Measurements from ENCODE around the gene NRN1L. TPM values are rescaled to one million over a fixed set of nuclear protein-coding genes. Genes with fewer than 3 reads are reported as not detected.
A peak's percentile ranks its signal among the peaks of the same experiment; 100 is the strongest.

The NRN1L gene
- total RNA-seq, 1 experiment from 2014 or later: 0.58 TPM

DNA sequence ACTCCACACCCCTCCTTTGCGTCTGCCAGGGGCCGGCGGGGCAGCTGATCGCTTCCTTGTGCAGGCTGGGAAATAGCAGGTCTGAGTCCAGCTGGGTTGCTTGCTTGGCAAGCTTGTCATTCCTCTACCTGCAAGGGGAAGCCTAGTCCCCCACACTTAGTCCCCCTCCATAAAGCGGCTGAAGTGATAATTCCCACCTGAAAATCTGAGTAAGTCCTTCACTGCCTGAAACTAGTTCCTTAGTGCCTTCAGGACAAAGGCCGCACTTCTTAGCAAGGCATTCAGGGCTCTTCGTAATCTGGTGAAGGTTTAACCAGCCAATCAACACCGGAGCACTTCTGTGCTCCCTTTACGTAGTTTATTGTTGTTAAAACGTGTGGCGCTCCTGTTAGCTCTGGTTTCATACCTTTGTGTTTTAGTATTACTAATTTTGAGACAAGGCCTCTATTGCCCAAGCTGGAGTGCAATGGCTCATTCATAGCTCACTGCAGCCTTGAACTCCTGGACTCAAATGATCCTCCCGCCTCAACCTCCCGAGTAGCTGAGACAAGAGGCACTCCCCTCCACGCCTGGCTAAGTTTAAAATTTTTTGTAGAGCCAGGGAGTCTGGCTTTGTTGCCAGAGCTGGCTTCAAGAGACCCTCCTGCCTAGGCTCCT, 9.2 kb downstream of the NRN1L start:
- no peaks in the 10 kb centered on the region for H3K36me3 ChIP-seq (ENCODE audit: insufficient read depth, low read length, poor library complexity, severe bottlenecking)
- ChIA-PET POLR2A (ENCODE audit: low non-redundant PET) (no interaction called here), CTCF (interaction anchor here (1.6 kb wide), 1 partner anchor 10 kb away, joined by 5 read pairs; the partner anchor contains the start of gene NRN1L)
- peak overlapping the region; percentile 100 for H3K4me3 ChIP-seq (ENCODE audit: low read depth, low read length, poor library complexity, severe bottlenecking)
- no peaks in the 10 kb centered on the region for H3K9me3 ChIP-seq (ENCODE audit: low read depth, low read length, poor library complexity, severe bottlenecking)
- peak overlapping the region; percentile 98 for H3K27ac ChIP-seq (ENCODE audit: low read depth, low read length, poor library complexity, severe bottlenecking)
- TF ChIP-seq, protein P1, sequence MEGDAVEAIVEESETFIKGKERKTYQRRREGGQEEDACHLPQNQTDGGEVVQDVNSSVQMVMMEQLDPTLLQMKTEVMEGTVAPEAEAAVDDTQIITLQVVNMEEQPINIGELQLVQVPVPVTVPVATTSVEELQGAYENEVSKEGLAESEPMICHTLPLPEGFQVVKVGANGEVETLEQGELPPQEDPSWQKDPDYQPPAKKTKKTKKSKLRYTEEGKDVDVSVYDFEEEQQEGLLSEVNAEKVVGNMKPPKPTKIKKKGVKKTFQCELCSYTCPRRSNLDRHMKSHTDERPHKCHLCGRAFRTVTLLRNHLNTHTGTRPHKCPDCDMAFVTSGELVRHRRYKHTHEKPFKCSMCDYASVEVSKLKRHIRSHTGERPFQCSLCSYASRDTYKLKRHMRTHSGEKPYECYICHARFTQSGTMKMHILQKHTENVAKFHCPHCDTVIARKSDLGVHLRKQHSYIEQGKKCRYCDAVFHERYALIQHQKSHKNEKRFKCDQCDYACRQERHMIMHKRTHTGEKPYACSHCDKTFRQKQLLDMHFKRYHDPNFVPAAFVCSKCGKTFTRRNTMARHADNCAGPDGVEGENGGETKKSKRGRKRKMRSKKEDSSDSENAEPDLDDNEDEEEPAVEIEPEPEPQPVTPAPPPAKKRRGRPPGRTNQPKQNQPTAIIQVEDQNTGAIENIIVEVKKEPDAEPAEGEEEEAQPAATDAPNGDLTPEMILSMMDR (conservative IDR thresholded peaks at IDR 0.05; ENCODE audit: low read depth, low read length): no peak
- TF ChIP-seq EZH2 (IDR thresholded peaks at IDR 0.05; ENCODE audit: borderline replicate concordance, low read depth, low read length, poor library complexity, severe bottlenecking): no peak
- BruUV-seq (replicated peaks): TSS peak; percentile 44
- peaks cover 6% of the 10 kb centered on the region for H3K4me1 ChIP-seq (ENCODE audit: insufficient read depth, low read length, poor library complexity, severe bottlenecking)
- DNase-seq (ENCODE audit: low spot score): no peak
- intact Hi-C loops (cut with micrococcal nuclease; ENCODE audit: unreplicated experiment): no loop called here
- H3K27me3 ChIP-seq (replicated peaks; ENCODE audit: insufficient read depth, low read depth, low read length, poor library complexity): no peaks in the 10 kb centered on the region

DNA sequence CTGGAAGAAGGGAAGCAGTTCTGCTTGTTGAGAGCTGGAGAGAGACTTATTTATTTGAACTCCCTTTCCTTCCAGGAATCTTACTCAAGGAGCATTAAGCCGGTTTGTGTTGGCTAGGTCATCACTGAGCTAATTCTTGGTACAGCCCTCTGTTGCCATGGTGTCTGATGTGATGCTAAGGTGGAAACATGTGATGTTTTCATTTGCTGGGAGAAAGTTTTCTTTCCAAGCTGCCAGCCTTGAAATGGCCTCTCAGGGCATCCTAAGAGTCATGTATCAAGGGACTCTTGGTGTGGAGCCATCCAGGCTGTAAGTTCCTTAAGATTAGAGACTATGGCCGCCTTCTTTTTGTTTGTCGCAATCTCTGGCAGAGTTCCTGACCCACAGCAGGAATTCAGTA, 12.5 kb downstream of the NRN1L start:
- no peaks in the 10 kb centered on the region for H3K27me3 ChIP-seq (replicated peaks; ENCODE audit: insufficient read depth, low read depth, low read length, poor library complexity)
- H3K9me3 ChIP-seq (ENCODE audit: low read depth, low read length, poor library complexity, severe bottlenecking): no peaks in the 10 kb centered on the region
- TF ChIP-seq EZH2 (IDR thresholded peaks at IDR 0.05; ENCODE audit: borderline replicate concordance, low read depth, low read length, poor library complexity, severe bottlenecking): no peak
- TF ChIP-seq, protein P1 (conservative IDR thresholded peaks at IDR 0.05; ENCODE audit: low read depth, low read length): no peak
- H3K36me3 ChIP-seq (ENCODE audit: insufficient read depth, low read length, poor library complexity, severe bottlenecking): no peaks in the 10 kb centered on the region
- no peak overlapping the region for H3K27ac ChIP-seq (ENCODE audit: low read depth, low read length, poor library complexity, severe bottlenecking)
- intact Hi-C loops (cut with micrococcal nuclease; ENCODE audit: unreplicated experiment): no loop called here
- POLR2A ChIA-PET (ENCODE audit: low non-redundant PET): no interaction called here
- no TSS peak for BruUV-seq (replicated peaks)
- DNase-seq (ENCODE audit: low spot score): no peak
- no peak overlapping the region for H3K4me3 ChIP-seq (ENCODE audit: low read depth, low read length, poor library complexity, severe bottlenecking)
- peaks cover 6% of the 10 kb centered on the region for H3K4me1 ChIP-seq (ENCODE audit: insufficient read depth, low read length, poor library complexity, severe bottlenecking)
- CTCF ChIA-PET: interaction anchor here (0.6 kb wide), 1 partner anchor 37 kb away, joined by 7 read pairs; no protein-coding TSS in a partner anchor

DNA sequence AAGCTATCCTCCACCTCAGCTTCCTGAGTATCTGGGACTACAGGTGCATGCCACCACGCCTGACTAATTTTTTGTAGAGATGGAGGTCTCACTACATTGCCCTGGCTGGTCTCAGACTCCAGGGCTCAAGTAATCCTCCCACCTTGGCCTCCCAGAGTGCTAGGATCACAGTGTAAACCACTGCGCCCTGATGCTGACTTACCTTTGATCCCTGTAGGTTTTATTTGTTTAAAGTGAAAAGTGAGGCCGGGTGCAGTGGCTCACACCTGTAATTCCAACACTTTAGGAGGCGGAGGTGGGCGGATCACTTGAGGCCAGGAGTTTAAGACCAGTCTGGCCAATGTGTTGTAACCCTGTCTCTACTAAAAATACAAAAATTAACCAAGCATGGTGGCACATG, 17.0 kb downstream of the NRN1L start:
- TF ChIP-seq, protein P1 (conservative IDR thresholded peaks at IDR 0.05; ENCODE audit: low read depth, low read length): no peak
- TF ChIP-seq EZH2 (IDR thresholded peaks at IDR 0.05; ENCODE audit: borderline replicate concordance, low read depth, low read length, poor library complexity, severe bottlenecking): no peak
- DNase-seq (ENCODE audit: low spot score): no peak
- Histone ChIP-seq H3K27me3 (replicated peaks; ENCODE audit: insufficient read depth, low read depth, low read length, poor library complexity) (no peaks in the 10 kb centered on the region), H3K27ac (ENCODE audit: low read depth, low read length, poor library complexity, severe bottlenecking) (no peak overlapping the region), H3K9me3 (ENCODE audit: low read depth, low read length, poor library complexity, severe bottlenecking) (no peaks in the 10 kb centered on the region), H3K4me1 (ENCODE audit: insufficient read depth, low read length, poor library complexity, severe bottlenecking) (no peaks in the 10 kb centered on the region), H3K36me3 (ENCODE audit: insufficient read depth, low read length, poor library complexity, severe bottlenecking) (no peaks in the 10 kb centered on the region), H3K4me3 (ENCODE audit: low read depth, low read length, poor library complexity, severe bottlenecking) (no peak overlapping the region)
- CTCF ChIA-PET: interaction anchor here (0.7 kb wide), 1 partner anchor 421 kb away, joined by 3 read pairs; the partner anchor contains the start of gene ATP6V0D1
- POLR2A ChIA-PET (ENCODE audit: low non-redundant PET): no interaction called here
- intact Hi-C loops (cut with micrococcal nuclease; ENCODE audit: unreplicated experiment): no loop called here
- no TSS peak for BruUV-seq (replicated peaks)
